Daoy (cell line): ENCODE results near the gene TRIM5. TPM values are rescaled to one million over a fixed set of nuclear protein-coding genes. Genes with fewer than 3 reads are reported as not detected.
"Not testable (repeated sequence)": the region's sequence is repeated elsewhere in the genome, so short reads cannot be mapped to it uniquely, and the experiment has no call there.

Experiments used
- DNase-seq: peaks from one replicate; pipeline ENCODE4 v3.0.0-alpha.2; 2015; ENCODE audit warnings: low read depth
- total RNA-seq: library from RNA; depleted of rRNA; stranded (reverse); fragments of >200 nt; shearing (Covaris generic); gene quantifications from 2 replicates; pipeline ENCODE4 v1.2.3, GENCODE V29; 2014

Gene TRIM5
- total RNA-seq, 1 experiment from 2014 or later = 15.2 TPM

- DNase-seq = no peak
Observed at GRCh38 chr11:5688482-5688881, 3.6 kb upstream of the TRIM5 start.

GRCh38 chr11:5686426-5686825 is 1.6 kb upstream of the TRIM5 start:
- DNase-seq = no peak

GRCh38 chr11:5684036-5684645 is 733 bp downstream of the TRIM5 start:
- DNase-seq = no peak

GRCh38 chr11:5683620-5684019 is 1.3 kb downstream of the TRIM5 start:
- not testable (repeated sequence) for DNase-seq

GRCh38 chr11:5682890-5683441 is 1.9 kb downstream of the TRIM5 start:
- not testable (repeated sequence) for DNase-seq

GRCh38 chr11:5679811-5680210 is 5.1 kb downstream of the TRIM5 start:
- peak; percentile 32 for DNase-seq

GRCh38 chr11:5674391-5674790 is 10.5 kb downstream of the TRIM5 start:
- no peak for DNase-seq

- DNase-seq = no peak
Observed at GRCh38 chr11:5671831-5672230, 13.0 kb downstream of the TRIM5 start.

- no peak for DNase-seq
Observed at GRCh38 chr11:5666402-5666793, 18.5 kb downstream of the TRIM5 start.

GRCh38 chr11:5665746-5666401 is 19.0 kb downstream of the TRIM5 start:
- DNase-seq = no peak

- no peak for DNase-seq
Observed at GRCh38 chr11:5665051-5665570, 19.8 kb downstream of the TRIM5 start.

GRCh38 chr11:5663511-5663910 is 21.4 kb downstream of the TRIM5 start:
- DNase-seq = no peak

GRCh38 chr11:5658318-5658717 is 26.6 kb downstream of the TRIM5 start:
- no peak for DNase-seq

- not testable (repeated sequence) for DNase-seq
Observed at GRCh38 chr11:5656956-5657355, 27.9 kb downstream of the TRIM5 start.

- no peak for DNase-seq
Observed at GRCh38 chr11:5655474-5655873, 29.4 kb downstream of the TRIM5 start.

- DNase-seq = no peak
Observed at GRCh38 chr11:5646139-5646538, 38.7 kb downstream of the TRIM5 start.

- no peak for DNase-seq
Observed at GRCh38 chr11:5643585-5643984, 41.3 kb downstream of the TRIM5 start.

- DNase-seq = no peak
Observed at GRCh38 chr11:5639953-5640352, 44.9 kb downstream of the TRIM5 start.

- DNase-seq = no peak
Observed at GRCh38 chr11:5631969-5632635, 52.8 kb downstream of the TRIM5 start.

GRCh38 chr11:5631417-5631816 is 53.5 kb downstream of the TRIM5 start:
- no peak for DNase-seq

- DNase-seq = no peak
Observed at GRCh38 chr11:5626196-5626595, 58.7 kb downstream of the TRIM5 start.

GRCh38 chr11:5625281-5625680 is 59.6 kb downstream of the TRIM5 start:
- DNase-seq = no peak
